NCI-H2107 treated with DMSO at 0.1 percent for 48 hours (cell line): ENCODE data around the gene ITGAV.
A peak's percentile ranks its signal among the peaks of the same experiment; 100 is the strongest.

ENCODE experiments used
- DNase-seq: peaks from one replicate; lab custom pipeline; 2025; ENCODE audit not compliant: unreplicated experiment; lab: John Stamatoyannopoulos, UW

Gene ITGAV

DNA sequence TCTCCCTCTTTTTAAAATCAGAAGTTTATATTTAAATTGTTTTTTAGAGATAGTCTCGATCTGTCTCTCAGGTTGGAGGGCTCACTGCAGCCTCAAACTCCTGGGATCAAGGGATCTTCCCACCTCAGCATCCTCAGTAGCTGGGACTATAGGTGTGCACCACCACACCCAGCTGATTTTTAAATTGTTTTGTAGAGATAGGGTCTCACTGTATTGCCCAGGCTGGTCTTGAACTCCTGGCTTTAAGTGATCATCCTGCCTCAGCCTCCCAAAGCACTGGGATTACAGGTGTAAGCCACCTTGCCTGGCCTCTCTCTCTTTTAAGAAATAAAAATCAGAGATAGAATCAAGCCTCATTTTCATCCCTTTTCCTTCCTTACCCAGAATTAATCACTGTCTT is 126.1 kb downstream of the ITGAV start:
- no peak for DNase-seq

DNA sequence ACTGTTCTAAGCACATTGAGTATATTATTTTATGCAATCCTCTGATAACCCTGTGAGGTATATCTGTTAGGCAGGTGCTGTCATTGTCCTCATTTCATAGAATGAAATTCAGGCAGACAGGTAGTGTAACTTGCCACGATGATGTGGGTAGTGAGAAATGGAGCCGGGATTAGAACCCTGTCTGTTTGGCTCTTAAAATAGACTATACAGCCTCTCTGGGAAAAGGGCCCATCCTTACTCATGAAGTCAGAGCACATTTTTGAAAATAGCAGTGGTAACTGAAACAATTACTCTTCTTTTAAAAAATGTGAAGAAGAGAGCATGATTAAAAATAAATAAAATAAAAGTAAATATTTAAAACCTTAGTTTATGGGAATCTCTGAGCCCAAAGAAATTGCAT is 127.0 kb downstream of the ITGAV start:
- no peak for DNase-seq

DNA sequence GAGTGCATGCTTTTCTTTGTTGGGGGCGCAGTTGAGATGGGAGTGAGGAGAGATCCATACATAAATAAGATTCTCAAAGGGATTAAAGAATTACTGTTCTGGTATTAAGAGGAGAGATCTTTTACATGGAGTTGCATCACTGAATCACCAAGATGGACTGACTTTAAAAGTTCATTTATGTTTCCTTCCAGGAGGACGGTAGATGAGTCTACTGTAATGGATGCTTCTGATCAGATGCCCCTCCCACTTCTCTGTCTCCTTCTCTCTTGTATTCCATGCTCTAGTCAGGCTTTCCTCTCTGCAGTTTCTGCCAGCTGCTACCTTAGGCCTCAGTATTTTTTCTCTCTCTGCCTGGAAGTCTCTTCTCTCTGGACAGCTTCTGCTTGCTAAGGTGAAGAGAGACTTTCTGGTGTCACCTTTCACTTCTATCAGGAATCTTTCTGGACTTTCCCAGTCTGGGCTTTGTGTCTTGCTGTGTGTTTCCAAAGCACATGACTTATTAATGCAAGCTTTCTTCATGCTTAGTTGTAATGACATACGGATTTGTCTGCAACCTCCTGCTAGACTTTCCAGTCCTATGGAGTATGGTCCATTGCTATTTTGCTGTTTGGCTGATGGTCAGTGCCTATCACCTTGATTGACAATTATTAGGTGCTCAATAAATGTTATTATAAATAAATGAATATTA is 127.6 kb downstream of the ITGAV start:
- DNase-seq, result peak; percentile 34

DNA sequence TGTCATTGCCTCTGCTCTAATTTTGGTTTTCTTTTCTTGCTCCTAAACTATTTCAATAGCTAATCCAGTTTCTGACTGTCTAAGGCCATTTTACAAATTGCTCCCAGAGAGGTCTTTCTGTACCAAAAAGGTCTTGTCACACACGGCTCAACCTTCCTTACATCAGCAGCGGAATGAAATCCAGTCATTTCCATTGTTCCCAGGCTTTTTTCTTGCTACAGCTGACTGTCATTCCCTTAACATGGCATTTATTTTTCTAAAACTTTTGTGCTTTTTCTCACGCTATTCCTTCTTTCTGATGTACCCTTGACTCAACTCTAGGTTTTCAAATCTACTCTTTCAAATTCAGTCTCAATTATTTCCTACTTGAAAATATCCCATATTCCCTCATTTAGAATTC is 128.3 kb downstream of the ITGAV start:
- DNase-seq, result no peak

DNA sequence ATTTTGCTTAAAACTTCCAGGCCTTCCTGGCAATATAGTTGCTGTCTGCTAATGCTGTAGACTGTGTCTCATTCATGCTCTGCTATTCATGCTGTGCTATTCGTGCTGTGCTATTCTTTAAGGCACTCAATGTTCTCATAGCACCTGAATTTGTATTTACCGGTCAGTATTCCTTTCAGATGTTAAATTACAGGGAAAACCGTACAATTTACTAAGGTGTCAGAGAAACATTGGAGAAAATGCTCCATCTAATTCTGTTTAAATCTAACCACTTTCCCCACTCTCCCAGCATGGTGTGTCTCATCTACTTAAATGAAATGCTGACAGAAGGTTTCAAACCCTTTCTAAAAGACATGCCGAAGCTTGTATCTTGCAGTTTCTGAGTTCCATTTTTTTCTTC is 129.0 kb downstream of the ITGAV start:
- DNase-seq, result no peak

DNA sequence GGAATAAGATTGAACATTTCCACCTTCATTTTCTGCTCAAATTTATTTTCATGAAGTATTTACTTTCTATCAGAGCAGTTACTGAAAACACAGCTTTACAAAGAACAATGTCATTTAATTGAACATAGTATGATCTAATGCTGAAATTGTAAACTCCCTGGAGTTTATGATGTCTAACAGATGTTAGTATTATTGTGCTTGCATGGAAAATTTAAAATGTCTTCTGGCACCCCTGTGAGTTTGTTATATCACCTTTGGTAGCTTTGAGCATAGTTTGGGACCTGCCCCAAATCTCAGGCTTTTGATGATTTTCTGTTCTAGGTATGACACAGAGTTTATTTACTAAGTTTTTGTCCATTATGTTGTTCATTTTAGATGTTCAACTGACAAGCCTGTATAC is 132.1 kb downstream of the ITGAV start:
- DNase-seq, result no peak

DNA sequence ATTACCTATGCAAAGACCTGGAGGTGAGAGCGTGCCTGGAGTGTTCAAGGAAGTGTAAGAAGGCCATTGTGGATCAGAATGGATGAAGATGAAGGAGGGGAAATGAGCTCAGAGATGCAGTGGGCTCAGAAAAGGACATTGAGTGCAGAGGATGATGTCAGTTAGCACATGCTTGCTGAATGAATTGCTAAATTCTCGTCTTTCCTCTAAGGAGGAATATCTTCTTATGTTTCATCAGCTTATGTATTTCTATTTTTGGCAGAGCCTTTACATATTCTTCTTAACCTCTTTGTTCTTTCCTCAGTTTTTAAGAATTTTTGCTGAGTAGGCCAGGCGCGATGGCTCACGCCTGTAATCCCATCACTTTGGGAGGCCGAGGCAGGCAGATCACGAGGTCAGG is 134.9 kb downstream of the ITGAV start:
- DNase-seq, result no peak

DNA sequence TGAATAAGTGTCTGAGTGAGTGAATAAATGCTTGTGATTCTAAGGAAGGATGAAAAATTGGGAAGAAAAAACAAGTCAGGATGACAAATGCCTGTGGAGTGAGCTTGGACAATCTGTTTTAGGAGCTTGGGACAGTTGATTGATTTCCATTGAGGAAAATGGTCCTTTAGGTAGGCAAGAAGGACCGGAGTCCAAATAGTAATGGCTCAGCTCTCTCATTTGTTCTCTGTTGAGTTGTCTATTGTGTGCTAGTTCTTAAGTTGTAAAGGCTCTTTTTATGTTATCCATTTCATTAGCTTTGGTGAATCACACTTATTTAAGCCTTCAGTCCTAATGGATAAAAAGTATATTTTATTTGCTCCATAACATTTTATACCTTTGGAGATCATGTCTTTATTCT is 135.9 kb downstream of the ITGAV start:
- no peak for DNase-seq

DNA sequence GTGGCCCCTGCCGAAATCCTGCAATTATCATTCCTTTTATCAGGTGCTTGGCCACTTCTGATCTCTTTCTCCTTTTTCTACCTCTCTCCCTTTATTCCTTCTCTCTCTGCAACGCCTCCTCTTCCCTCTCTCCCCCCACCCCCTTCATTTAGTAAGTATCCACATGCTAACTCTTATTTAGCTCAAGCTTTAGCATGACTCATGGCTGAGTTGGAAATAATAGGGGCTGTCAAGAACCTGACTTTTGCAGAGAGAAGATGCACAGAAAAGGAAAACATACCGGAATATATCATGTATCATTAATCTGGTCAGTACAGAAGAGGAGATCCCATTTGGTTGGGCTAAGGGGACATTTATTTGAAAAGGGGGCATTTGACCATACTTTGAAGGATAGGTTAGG is 137.1 kb downstream of the ITGAV start:
- no peak for DNase-seq

DNA sequence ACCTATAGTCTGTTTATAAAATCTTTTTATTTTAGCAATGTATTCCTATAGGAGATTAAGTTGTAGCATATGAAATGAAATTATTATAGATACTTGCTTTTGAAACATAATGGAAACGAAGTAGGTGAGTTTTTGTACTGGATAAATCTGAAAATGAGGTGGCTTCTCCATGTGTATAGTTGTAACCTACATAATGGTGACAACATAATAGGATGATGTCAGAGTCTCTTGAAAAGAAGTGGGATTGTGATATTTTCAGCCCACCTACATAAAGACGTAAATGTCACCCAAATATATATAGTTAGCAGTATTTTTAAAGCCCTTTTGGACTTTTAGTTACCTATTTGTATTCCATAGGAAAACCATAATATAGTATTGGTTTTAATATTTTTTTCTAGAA is 138.8 kb downstream of the ITGAV start:
- DNase-seq, result no peak
